Measurements from ENCODE around the gene TMED9.

The TMED9 gene

GRCh38 chr5:177576169-177576568 is 15.8 kb upstream of the TMED9 start:
- TF ChIP-seq, protein P1, sequence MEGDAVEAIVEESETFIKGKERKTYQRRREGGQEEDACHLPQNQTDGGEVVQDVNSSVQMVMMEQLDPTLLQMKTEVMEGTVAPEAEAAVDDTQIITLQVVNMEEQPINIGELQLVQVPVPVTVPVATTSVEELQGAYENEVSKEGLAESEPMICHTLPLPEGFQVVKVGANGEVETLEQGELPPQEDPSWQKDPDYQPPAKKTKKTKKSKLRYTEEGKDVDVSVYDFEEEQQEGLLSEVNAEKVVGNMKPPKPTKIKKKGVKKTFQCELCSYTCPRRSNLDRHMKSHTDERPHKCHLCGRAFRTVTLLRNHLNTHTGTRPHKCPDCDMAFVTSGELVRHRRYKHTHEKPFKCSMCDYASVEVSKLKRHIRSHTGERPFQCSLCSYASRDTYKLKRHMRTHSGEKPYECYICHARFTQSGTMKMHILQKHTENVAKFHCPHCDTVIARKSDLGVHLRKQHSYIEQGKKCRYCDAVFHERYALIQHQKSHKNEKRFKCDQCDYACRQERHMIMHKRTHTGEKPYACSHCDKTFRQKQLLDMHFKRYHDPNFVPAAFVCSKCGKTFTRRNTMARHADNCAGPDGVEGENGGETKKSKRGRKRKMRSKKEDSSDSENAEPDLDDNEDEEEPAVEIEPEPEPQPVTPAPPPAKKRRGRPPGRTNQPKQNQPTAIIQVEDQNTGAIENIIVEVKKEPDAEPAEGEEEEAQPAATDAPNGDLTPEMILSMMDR (IDR thresholded peaks at IDR 0.05; ENCODE audit: insufficient read depth, low read depth, low read length, missing control alignments) = peak; percentile 37
- H3K4me3 ChIP-seq (ENCODE audit: low read length) = no peak overlapping the region
- peak; percentile 65 for DNase-seq (ENCODE audit: low read depth)

GRCh38 chr5:177578316-177578715 is 13.7 kb upstream of the TMED9 start:
- H3K4me3 ChIP-seq (ENCODE audit: low read length) = no peak overlapping the region
- no peak for DNase-seq (ENCODE audit: low read depth)
- TF ChIP-seq, protein P1 (IDR thresholded peaks at IDR 0.05; ENCODE audit: insufficient read depth, low read depth, low read length, missing control alignments) = no peak

DNA sequence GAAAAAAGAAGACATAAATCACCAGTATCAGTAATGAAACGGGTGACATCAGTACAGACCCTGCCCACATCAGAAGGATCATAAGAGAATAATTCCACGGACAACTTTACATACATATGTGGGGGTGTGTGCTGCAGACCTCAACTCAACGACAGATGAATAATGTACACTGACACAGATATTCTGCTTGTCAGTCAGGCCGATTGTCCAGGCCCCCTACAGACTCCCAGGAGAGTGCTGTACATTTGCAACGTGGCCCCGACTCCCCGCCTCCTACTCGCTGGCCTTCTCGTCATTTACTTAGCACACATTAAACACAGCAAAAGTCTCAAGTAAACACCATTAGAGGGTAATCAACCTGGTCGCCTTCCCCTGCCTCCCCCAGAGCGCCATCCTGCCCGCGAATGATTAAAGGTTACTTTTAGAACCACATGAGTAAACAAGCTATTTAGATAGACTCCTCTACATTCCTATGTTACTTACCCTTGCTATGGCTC is 3.5 kb upstream of the TMED9 start:
- no peak for DNase-seq (ENCODE audit: low read depth)
- no peak overlapping the region for H3K4me3 ChIP-seq (ENCODE audit: low read length)
- TF ChIP-seq, protein P1 (IDR thresholded peaks at IDR 0.05; ENCODE audit: insufficient read depth, low read depth, low read length, missing control alignments) = no peak

DNA sequence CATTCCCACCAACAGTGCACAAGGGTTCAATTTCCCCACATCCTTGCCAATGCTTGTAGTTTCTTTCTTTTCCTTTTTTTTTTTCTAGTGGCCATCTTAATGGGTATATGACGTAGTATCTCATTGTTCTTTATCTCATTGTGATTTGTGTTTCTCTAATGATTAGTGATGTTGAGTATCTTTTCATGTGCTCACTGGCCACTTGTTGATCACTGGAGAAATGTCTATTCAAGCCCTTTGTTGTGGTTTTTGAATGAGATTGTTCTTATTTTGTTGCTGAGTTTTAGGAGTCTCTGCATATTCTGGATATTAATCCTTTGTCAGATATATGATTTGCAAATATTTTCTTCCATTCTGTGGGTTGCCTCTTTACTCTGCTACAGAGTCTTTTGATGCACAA is 1.6 kb upstream of the TMED9 start:
- TF ChIP-seq, protein P1 (IDR thresholded peaks at IDR 0.05; ENCODE audit: insufficient read depth, low read depth, low read length, missing control alignments) = no peak
- H3K4me3 ChIP-seq (ENCODE audit: low read length) = no peak overlapping the region
- DNase-seq (ENCODE audit: low read depth) = no peak

DNA sequence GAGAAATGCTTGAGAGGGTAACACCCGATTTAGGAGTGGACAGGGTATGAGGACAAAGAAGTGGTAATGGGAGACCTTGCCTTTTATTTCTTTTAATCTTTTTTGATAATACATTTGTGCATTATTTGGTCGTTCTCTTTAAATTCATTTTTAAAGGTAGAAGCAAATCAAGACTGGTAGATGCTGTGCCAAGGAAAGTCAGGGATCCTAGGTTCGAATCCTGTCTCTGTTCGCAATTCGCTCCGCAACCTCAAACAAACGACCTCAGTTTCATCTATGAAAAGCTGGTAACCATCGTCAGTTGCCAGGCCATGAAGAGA is 353 bp upstream of the TMED9 start:
- TF ChIP-seq, protein P1 (IDR thresholded peaks at IDR 0.05; ENCODE audit: insufficient read depth, low read depth, low read length, missing control alignments) = no peak
- H3K4me3 ChIP-seq (ENCODE audit: low read length) = no peak overlapping the region
- no peak for DNase-seq (ENCODE audit: low read depth)

DNA sequence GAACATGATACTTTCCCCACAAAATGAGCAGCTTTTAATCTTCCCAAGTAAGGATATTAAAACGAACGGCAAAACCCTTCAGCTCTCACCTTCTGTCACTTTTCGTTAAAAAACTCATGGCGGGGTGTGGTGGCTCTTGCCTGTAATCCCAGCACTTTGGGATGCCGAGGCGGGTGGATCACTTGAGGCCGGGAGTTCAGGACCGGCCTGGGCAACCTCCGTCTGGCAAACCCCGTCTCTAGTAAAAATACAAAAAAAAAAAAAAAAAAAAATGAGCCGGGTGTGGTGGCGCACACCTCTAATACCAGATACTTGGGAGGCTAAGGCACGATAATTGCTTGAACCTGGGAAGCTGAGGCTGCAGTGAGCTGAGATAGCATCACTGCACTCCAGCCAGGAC is 902 bp downstream of the TMED9 start:
- no peak for DNase-seq (ENCODE audit: low read depth)
- peak overlapping the region; percentile 96 for H3K4me3 ChIP-seq (ENCODE audit: low read length)
- TF ChIP-seq, protein P1 (IDR thresholded peaks at IDR 0.05; ENCODE audit: insufficient read depth, low read depth, low read length, missing control alignments) = no peak

DNA sequence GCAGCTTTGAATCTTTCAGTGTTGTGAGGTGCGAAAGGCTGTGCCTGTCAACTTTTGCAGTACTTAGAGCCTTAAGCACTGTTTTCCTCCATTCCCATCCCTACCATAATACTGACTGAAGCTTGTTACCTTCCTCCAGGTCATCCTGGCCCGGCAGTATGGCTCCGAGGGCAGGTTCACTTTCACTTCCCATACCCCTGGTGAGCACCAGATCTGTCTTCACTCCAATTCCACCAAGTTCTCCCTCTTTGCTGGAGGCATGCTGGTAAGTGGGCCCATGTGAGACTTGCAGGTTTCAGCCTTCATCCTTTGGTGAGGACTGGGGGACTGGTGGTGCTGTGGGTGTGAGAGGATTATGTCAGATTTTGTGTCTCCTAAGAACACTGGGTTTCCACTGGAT is 1.5 kb downstream of the TMED9 start:
- no peak for DNase-seq (ENCODE audit: low read depth)
- no peak overlapping the region for H3K4me3 ChIP-seq (ENCODE audit: low read length)
- TF ChIP-seq, protein P1 (IDR thresholded peaks at IDR 0.05; ENCODE audit: insufficient read depth, low read depth, low read length, missing control alignments) = no peak
